GM06990 (cell line): Measurements from ENCODE around the gene SPHKAP.
"Not testable (repeated sequence)": the region's sequence is repeated elsewhere in the genome, so short reads cannot be mapped to it uniquely, and the experiment has no call there.

ENCODE experiments used
- DNase-seq: peaks from one replicate; pipeline ENCODE4 v3.0.0-alpha.2; 2011; ENCODE audit not compliant: insufficient read length; ENCODE audit errors: extremely low read depth
- H3K27me3 ChIP-seq: replicated peaks from 2 replicates; pipeline ENCODE4 v1.6.0; 2011; ENCODE audit warnings: low read length; ENCODE audit not compliant: control insufficient read depth, insufficient read depth
- H3K36me3 ChIP-seq: 2 replicates; pipeline ENCODE4 v1.5.1; 2011; ENCODE audit warnings: low read length; ENCODE audit not compliant: control insufficient read depth, insufficient read depth
- H3K4me3 ChIP-seq: replicated peaks from 2 replicates; pipeline ENCODE4 v1.5.1; 2011; ENCODE audit warnings: low read depth, mild to moderate bottlenecking, control low read depth, low read length
- CTCF ChIP-seq: IDR thresholded peaks from 2 replicates; pipeline ENCODE4 v1.5.1; 2011; ENCODE audit warnings: low read length, control low read depth, mild to moderate bottlenecking, inconsistent platforms; ENCODE audit not compliant: insufficient read depth, poor library complexity, severe bottlenecking

Gene SPHKAP

GRCh38 chr2:228181098-228182019 is at the start of gene SPHKAP:
SPHKAP (minus strand) TSS chr2:228181687; CDS start chr2:228181598, 89 bp downstream.
- peak; percentile 9 for DNase-seq
- TF ChIP-seq CTCF: no peak
- H3K36me3 ChIP-seq: no peaks in the 10 kb centered on the region
- no peak within 1 kb of the TSS for H3K4me3 ChIP-seq
- no peaks in the 10 kb centered on the region for H3K27me3 ChIP-seq

GRCh38 chr2:228227466-228227865 is 46.0 kb upstream of the SPHKAP start:
- no peak for DNase-seq
- TF ChIP-seq CTCF: no peak
- Histone ChIP-seq H3K36me3 (no peaks in the 10 kb centered on the region), H3K27me3 (no peaks in the 10 kb centered on the region), H3K4me3 (no peak overlapping the region)

- TF ChIP-seq CTCF: no peak
- no peaks in the 10 kb centered on the region for H3K27me3 ChIP-seq
- no peak for DNase-seq
- H3K4me3 ChIP-seq: no peak overlapping the region
- H3K36me3 ChIP-seq: no peaks in the 10 kb centered on the region
Measured at GRCh38 chr2:228224410-228224809, 42.9 kb upstream of the SPHKAP start.

GRCh38 chr2:228218593-228218992 is 37.1 kb upstream of the SPHKAP start:
- H3K27me3 ChIP-seq, H3K36me3 ChIP-seq, H3K4me3 ChIP-seq, DNase-seq: not testable (repeated sequence)

GRCh38 chr2:228197504-228197903 is 16.0 kb upstream of the SPHKAP start:
- Histone ChIP-seq H3K4me3 (no peak overlapping the region), H3K27me3 (no peaks in the 10 kb centered on the region), H3K36me3 (no peaks in the 10 kb centered on the region)
- no peak for DNase-seq
- TF ChIP-seq CTCF: no peak

GRCh38 chr2:228180181-228181097 is 1.0 kb downstream of the SPHKAP start:
- no peaks in the 10 kb centered on the region for H3K27me3 ChIP-seq
- no peak for TF ChIP-seq CTCF
- H3K4me3 ChIP-seq: no peak overlapping the region
- H3K36me3 ChIP-seq: no peaks in the 10 kb centered on the region
- peak; percentile 1 for DNase-seq
